Activated CD4-positive, alpha-beta memory T cell treated with anti-CD3 and anti-CD28 coated beads, Interleukin-2, amount 10 ng/mL, durations not matched to agents 7 days and 5 days (primary cell): Measurements from ENCODE around the gene PCNX1. TPM values are rescaled to one million over a fixed set of nuclear protein-coding genes. Genes with fewer than 3 reads are reported as not detected.
"Not testable (repeated sequence)": the region's sequence is repeated elsewhere in the genome, so short reads cannot be mapped to it uniquely, and the experiment has no call there.

Experiments
- CTCF ChIA-PET: fragments of 350-600 bp; sonication (Branson Sonifier 250); formaldehyde crosslinking; loops from one replicate; lab custom pipeline; 2021; ENCODE audit warnings: antibody characterized with exemption, inconsistent platforms; lab: Charles Lee
- POLR2A ChIA-PET: fragments of 350-600 bp; sonication (Branson Sonifier 250); formaldehyde crosslinking; loops from one replicate; lab custom pipeline; 2021; ENCODE audit warnings: antibody characterized with exemption; lab: Charles Lee
- DNase-seq: peaks from one replicate; pipeline ENCODE4 v3.0.0-alpha.2; 2020
- H3K27ac Mint-ChIP-seq: one replicate; pipeline ENCODE4 v1.8.0; 2021; ENCODE audit warnings: mild to moderate bottlenecking, mixed read lengths
- H3K27me3 Mint-ChIP-seq: one replicate; pipeline ENCODE4 v1.8.0; 2021; ENCODE audit warnings: mixed read lengths
- H3K36me3 Mint-ChIP-seq: one replicate; pipeline ENCODE4 v1.8.0; 2021; ENCODE audit warnings: low read depth, mixed read lengths
- H3K4me1 Mint-ChIP-seq: one replicate; pipeline ENCODE4 v1.8.0; 2021; ENCODE audit warnings: mixed read lengths
- H3K4me3 Mint-ChIP-seq: one replicate; pipeline ENCODE4 v1.8.0; 2021; ENCODE audit warnings: mild to moderate bottlenecking, mixed read lengths
- H3K9me3 Mint-ChIP-seq: one replicate; pipeline ENCODE4 v1.8.0; 2021; ENCODE audit warnings: mixed read lengths
- total RNA-seq, 2 experiments: library from RNA; stranded (reverse); gene quantifications; one replicate each; pipeline ENCODE4 v1.2.3, GENCODE V29; 2021

The PCNX1 gene
- total RNA-seq, 2 experiments from 2014 or later: 56.9 to 60.4 TPM

DNA sequence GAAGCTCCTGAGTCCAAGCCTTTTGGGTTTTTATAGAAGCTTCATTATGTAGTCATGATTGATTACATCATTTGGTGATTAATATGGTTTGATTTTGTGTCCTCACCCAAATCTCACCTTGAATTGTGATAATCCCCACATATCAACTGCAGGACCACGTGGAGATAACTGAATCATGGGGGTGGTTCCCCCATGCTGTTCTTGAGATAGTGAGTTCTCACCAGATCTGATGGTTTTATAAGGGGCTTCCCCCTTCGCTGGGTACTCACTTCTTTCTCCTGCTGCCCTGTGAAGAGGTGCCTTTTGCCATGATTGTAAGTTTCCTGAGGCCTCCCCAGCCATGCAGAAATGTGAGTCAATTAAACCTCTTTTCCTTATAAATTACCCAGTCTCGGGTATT is 35.5 kb downstream of the PCNX1 start:
- H3K27me3 Mint-ChIP-seq, DNase-seq, H3K4me3 Mint-ChIP-seq: not testable (repeated sequence)
- H3K9me3 Mint-ChIP-seq: peaks cover 49% of the 10 kb centered on the region
- H3K4me1 Mint-ChIP-seq: peaks cover 53% of the 10 kb centered on the region
- peaks cover 90% of the 10 kb centered on the region for H3K36me3 Mint-ChIP-seq
- H3K27ac Mint-ChIP-seq: peak overlapping the region; percentile 70
- ChIA-PET CTCF (interaction anchor here (1.9 to 4.2 kb wide), 4 partner anchors 11 to 124 kb away, joined by 4 to 27 read pairs (median 18); partner anchors contain the start of gene PCNX1), POLR2A (interaction anchor here (1.7 to 2.7 kb wide), 5 partner anchors 10 to 56 kb away, joined by 3 to 22 read pairs (median 10); partner anchors contain the start of gene PCNX1)

DNA sequence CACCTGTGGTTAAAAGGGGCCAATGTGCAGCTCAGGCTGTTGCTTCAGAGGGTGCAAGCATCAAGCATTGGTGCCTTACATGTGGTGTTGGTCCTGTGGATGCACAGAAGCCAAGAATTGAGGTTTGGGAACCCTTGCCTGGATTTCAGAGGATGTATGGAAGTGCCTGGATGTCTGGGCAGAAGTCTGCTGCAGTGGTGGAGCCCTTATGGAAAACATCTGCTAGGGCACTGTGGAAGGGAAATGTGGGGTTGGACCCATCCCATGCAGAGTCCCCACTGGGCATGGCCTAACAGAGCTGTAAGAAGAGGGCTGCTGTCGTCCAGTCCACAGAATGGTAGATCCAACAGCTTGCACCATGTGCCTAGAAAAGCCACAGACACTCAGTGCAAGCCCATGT is 36.6 kb downstream of the PCNX1 start:
- DNase-seq: no peak
- CTCF ChIA-PET: no interaction called here
- POLR2A ChIA-PET: interaction anchor here (0.9 kb wide), 1 partner anchor 36 kb away, joined by 3 read pairs; the partner anchor contains the start of gene PCNX1
- Mint-ChIP-seq H3K4me3 (no peak overlapping the region), H3K9me3 (peaks cover 53% of the 10 kb centered on the region), H3K27me3 (no peaks in the 10 kb centered on the region), H3K4me1 (peaks cover 45% of the 10 kb centered on the region), H3K27ac (peak overlapping the region; percentile 10), H3K36me3 (peaks cover 89% of the 10 kb centered on the region)

DNA sequence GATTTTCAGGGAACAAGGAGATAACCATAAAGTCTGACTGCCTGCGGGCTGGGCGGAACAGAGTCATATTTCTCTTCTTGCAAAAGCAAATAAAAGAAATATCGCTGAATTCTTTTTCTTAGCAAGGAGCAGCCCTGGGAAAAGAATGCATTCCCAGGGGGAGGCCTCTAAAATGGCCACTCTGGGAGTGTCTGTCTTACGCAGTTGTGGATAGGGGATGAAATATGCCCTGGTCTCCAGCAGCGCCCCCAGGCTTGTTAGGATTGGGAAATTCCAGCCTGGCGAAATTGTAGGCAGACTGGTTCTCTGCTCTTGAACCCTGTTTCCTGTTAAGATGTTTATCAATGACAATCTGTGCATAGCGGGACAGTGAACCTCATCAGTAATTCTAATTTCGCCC is 40.5 kb downstream of the PCNX1 start:
- no peak overlapping the region for H3K27ac Mint-ChIP-seq
- CTCF ChIA-PET: interaction anchor here (1.6 kb wide), 1 partner anchor 8 kb away, joined by 3 read pairs; no protein-coding TSS in a partner anchor
- H3K27me3 Mint-ChIP-seq: no peaks in the 10 kb centered on the region
- no peak for DNase-seq
- POLR2A ChIA-PET: no interaction called here
- H3K4me3 Mint-ChIP-seq: no peak overlapping the region
- peaks cover 7% of the 10 kb centered on the region for H3K4me1 Mint-ChIP-seq
- peaks cover 72% of the 10 kb centered on the region for H3K36me3 Mint-ChIP-seq
- H3K9me3 Mint-ChIP-seq: peaks cover 35% of the 10 kb centered on the region

DNA sequence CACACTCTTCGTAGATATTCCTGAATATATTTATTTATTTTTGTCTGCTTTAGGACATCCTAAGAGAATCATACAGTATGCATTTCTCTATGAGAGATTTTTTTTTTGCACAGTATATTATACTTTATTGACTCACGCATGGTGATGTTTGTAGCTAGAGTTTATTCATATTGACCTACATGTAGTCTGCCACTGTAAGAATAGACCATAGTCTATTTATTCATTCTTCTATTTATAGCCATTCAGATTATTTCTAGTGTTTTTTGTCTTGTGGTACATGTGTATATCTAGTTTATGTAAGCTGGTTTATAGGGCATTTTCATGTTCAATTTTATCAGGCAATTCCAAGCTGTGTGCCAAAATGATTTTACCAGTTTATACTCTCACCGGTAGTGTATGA is 45.2 kb downstream of the PCNX1 start:
- ChIA-PET POLR2A (interaction anchor here (2.7 to 3.1 kb wide), 3 partner anchors 11 to 67 kb away, joined by 11 to 17 read pairs (median 16); partner anchors contain the start of gene PCNX1), CTCF (interaction anchor here (0.6 to 7.4 kb wide), 8 partner anchors 12 to 134 kb away, joined by 3 to 166 read pairs (median 4); partner anchors contain the start of gene PCNX1)
- peaks cover 7% of the 10 kb centered on the region for H3K9me3 Mint-ChIP-seq
- no peaks in the 10 kb centered on the region for H3K27me3 Mint-ChIP-seq
- H3K36me3 Mint-ChIP-seq: peaks cover 40% of the 10 kb centered on the region
- no peak overlapping the region for H3K27ac Mint-ChIP-seq
- no peak for DNase-seq
- no peak overlapping the region for H3K4me3 Mint-ChIP-seq
- peaks cover 20% of the 10 kb centered on the region for H3K4me1 Mint-ChIP-seq

DNA sequence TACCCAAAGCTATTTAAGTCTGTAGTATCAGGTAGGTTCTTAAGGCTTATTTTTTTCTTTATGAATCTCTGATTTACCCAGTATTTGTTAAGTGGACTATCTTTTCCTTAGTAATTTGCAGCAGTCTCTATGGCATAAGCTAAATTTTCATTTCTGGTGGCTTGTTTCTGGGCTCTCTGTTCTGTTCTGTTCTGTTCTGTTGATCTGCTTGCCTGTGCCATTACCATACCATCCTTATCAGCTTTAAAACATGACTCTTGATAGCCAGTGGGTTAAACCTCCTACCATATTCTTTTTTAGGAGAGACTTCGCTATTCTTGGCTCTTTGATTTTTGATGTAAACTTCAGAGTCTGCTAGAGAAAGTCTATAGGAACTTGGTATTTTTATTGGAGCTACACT is 46.8 kb downstream of the PCNX1 start:
- ChIA-PET POLR2A (interaction anchor here (1.0 to 3.1 kb wide), 6 partner anchors 12 to 144 kb away, joined by 3 to 17 read pairs (median 8); partner anchors contain the start of genes MAP3K9 and PCNX1), CTCF (interaction anchor here (0.6 to 7.4 kb wide), 10 partner anchors 13 to 799 kb away, joined by 3 to 166 read pairs (median 4); partner anchors contain the start of gene PCNX1)
- H3K4me3 Mint-ChIP-seq: no peak overlapping the region
- H3K36me3 Mint-ChIP-seq: peaks cover 34% of the 10 kb centered on the region
- DNase-seq: no peak
- peaks cover 20% of the 10 kb centered on the region for H3K4me1 Mint-ChIP-seq
- H3K27me3 Mint-ChIP-seq: no peaks in the 10 kb centered on the region
- H3K9me3 Mint-ChIP-seq: no peaks in the 10 kb centered on the region
- H3K27ac Mint-ChIP-seq: no peak overlapping the region

DNA sequence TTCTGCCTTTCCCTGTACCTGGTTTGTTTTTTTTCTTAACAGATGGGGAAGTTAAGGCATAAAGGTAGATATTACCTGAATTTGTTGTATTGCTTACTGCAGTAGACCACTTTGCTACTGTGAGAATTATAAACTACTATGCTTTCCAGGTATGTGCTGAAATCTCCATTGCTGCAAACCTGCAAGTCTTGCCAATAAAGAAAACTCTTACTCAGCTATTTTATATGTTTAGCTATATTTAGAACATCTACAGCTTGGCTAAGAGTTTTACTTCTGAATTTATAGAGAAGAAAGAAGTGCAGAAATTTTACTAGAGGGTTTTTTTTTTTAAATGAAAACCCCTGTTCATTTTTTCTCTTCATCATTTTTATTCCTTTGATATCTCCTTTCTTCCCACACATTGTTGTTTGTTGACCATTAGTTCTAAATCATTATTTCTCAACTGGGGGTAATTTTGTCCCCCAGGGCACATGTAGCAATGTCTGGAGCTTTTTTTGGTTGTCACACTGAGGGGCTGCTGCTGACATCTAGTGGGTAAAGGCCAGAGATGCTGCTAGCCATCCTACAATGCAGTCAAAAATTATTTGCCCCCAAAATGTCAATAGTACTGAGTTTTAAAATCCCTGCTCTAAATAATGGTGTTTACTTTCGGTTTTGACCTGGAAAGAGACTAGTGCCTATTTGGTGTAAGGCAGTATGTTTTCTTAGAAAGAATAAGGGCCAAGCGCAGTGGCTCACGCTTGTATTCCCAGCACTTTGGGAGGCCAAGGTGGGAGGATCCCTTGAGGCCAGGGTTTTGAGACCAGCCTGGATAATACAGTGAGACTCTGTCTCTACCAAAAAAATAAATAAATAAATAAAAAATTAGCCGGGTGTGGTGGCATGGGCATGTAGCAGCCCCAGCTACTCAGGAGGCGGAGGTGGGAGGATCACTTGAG is 48.6 kb downstream of the PCNX1 start:
- ChIA-PET CTCF (interaction anchor here (0.6 to 7.4 kb wide), 19 partner anchors 9 to 501 kb away, joined by 3 to 166 read pairs (median 4); partner anchors contain the start of genes MAP3K9 and PCNX1), POLR2A (interaction anchor here (0.8 to 2.2 kb wide), 4 partner anchors 47 to 123 kb away, joined by 3 to 17 read pairs (median 4); partner anchors contain the start of gene PCNX1)
- Mint-ChIP-seq H3K36me3 (peaks cover 27% of the 10 kb centered on the region), H3K27me3 (no peaks in the 10 kb centered on the region), H3K27ac (no peak overlapping the region), H3K9me3 (no peaks in the 10 kb centered on the region), H3K4me1 (peaks cover 20% of the 10 kb centered on the region), H3K4me3 (no peak overlapping the region)
- DNase-seq: peak; percentile 53

DNA sequence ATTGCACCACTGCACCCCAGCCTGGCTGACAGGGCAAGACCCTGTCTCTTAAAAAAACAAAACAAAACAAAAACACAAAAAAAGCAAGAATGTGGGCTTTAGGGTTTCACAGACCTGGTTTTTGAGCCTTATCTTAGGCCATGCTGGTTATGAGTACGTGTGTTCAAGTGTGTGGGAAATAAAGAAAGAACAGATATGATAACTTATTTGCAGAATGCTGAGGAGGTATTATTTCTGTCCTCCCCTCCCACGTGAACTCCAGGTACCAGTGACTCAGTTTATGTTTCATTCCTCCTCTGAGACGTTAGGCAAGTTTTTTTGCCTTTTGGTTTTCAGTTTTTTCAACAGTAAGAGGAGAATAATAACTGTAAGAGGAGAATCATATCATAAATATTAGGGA is 49.3 kb downstream of the PCNX1 start:
- Mint-ChIP-seq H3K27me3 (no peaks in the 10 kb centered on the region), H3K4me1 (peaks cover 20% of the 10 kb centered on the region), H3K9me3 (no peaks in the 10 kb centered on the region), H3K36me3 (peaks cover 24% of the 10 kb centered on the region), H3K4me3 (no peak overlapping the region), H3K27ac (no peak overlapping the region)
- ChIA-PET CTCF (interaction anchor here (1.0 to 7.4 kb wide), 5 partner anchors 26 to 138 kb away, joined by 3 to 166 read pairs (median 7); partner anchors contain the start of gene PCNX1), POLR2A (interaction anchor here (1.0 to 2.2 kb wide), 2 partner anchors 50 to 71 kb away, joined by 5 to 17 read pairs; partner anchors contain the start of gene PCNX1)
- no peak for DNase-seq

DNA sequence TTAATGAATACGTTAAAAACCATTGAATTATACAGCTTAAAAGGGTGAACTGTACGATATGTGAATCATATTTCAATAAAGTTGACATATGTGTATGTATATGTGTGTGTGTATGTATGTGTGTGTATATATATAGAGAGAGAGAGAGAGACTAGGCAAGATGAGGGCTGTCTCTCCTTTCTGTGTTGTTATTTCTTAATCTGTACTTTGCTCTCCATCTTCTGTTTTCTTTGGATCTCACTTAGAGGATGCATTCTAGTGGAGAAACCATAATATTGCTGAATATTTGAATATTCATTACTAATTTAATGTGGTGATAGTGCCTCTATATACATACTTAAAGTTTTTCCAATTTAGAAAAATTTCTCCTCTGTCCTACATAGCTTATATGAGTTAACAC is 50.5 kb downstream of the PCNX1 start:
- ChIA-PET POLR2A (interaction anchor here (1.3 kb wide), 1 partner anchor 50 kb away, joined by 3 read pairs; the partner anchor contains the start of gene PCNX1), CTCF (interaction anchor here (0.6 to 7.4 kb wide), 4 partner anchors 13 to 140 kb away, joined by 3 to 166 read pairs (median 4); partner anchors contain the start of gene PCNX1)
- Mint-ChIP-seq H3K27me3 (no peaks in the 10 kb centered on the region), H3K4me1 (peaks cover 23% of the 10 kb centered on the region), H3K36me3 (peaks cover 27% of the 10 kb centered on the region), H3K9me3 (no peaks in the 10 kb centered on the region), H3K4me3 (no peak overlapping the region), H3K27ac (no peak overlapping the region)
- no peak for DNase-seq

DNA sequence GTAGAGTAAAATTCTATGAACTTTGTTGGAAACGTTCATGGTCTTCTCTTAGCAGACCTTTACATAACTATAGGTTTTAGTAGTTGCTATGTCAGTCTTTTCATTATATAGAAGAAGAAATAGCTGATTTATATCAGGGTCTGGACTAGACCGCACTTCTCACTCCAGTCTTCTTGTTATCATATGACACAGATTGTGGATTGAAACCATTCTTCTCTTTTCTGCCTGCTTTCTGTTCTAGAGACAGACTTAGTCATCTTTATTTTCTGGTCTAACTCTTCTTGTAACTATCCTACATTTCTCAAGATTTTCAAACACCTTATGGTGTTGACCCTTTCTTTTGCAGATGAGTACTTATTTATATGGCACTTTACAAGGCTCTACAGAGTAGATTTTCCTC is 55.7 kb downstream of the PCNX1 start:
- H3K27me3 Mint-ChIP-seq: no peaks in the 10 kb centered on the region
- H3K4me3 Mint-ChIP-seq: no peak overlapping the region
- peaks cover 13% of the 10 kb centered on the region for H3K4me1 Mint-ChIP-seq
- CTCF ChIA-PET: interaction anchor here (1.0 kb wide), 1 partner anchor 145 kb away, joined by 3 read pairs; no protein-coding TSS in a partner anchor
- no peaks in the 10 kb centered on the region for H3K9me3 Mint-ChIP-seq
- no peak for DNase-seq
- peaks cover 46% of the 10 kb centered on the region for H3K36me3 Mint-ChIP-seq
- no peak overlapping the region for H3K27ac Mint-ChIP-seq
- POLR2A ChIA-PET: no interaction called here

DNA sequence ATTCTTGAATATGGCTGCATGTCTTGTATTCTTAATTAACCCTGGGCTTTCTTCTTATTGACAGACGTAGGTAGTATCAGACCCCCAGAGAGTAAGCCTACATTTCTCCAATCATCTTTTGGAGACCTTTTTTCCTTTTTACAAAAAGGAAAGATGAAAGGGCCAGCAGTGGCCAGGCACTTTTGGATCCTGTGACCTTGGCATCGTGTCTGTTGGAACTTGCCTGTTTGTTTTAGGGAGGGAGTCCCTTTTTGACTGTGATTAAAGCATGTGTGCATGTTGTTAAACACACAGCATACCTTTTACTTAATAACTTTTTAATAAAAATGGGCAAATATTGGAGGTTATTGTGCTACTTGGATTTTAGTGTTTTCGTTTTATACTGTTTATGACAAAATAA is 57.2 kb downstream of the PCNX1 start:
- Mint-ChIP-seq H3K9me3 (no peaks in the 10 kb centered on the region), H3K4me1 (peaks cover 23% of the 10 kb centered on the region), H3K4me3 (no peak overlapping the region), H3K36me3 (peaks cover 56% of the 10 kb centered on the region), H3K27ac (no peak overlapping the region), H3K27me3 (no peaks in the 10 kb centered on the region)
- no peak for DNase-seq
- POLR2A ChIA-PET: no interaction called here
- CTCF ChIA-PET: interaction anchor here (1.4 to 1.6 kb wide), 2 partner anchors 57 to 146 kb away, joined by 3 to 4 read pairs; partner anchors contain the start of gene PCNX1

DNA sequence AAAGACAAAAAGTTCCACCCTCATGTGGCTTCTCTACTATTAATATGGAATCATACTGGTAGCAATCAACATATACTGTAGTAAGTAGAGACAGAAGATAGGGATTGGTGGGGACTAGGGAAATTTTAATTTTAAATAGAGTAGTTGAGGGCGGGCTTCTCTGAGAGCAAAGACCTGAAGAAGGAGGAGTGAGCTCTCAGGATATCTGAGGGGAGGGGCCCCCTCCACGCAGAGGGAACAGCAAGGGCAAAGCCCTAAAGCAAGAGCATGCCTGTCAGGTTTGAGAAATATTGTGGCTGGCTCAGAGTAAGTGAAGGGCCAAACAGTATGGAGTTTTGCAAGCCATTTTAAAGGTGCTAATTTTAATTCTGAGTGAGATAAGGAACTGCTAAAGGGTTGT is 64.3 kb downstream of the PCNX1 start:
- no peaks in the 10 kb centered on the region for H3K27me3 Mint-ChIP-seq
- H3K4me3 Mint-ChIP-seq: no peak overlapping the region
- no peak overlapping the region for H3K27ac Mint-ChIP-seq
- ChIA-PET POLR2A (interaction anchor here (1.9 kb wide), 1 partner anchor 64 kb away, joined by 11 read pairs; the partner anchor contains the start of gene PCNX1), CTCF (interaction anchor here (0.6 to 0.8 kb wide), 2 partner anchors 64 to 373 kb away, joined by 3 read pairs; partner anchors contain the start of gene PCNX1)
- no peak for DNase-seq
- H3K9me3 Mint-ChIP-seq: no peaks in the 10 kb centered on the region
- peaks cover 20% of the 10 kb centered on the region for H3K4me1 Mint-ChIP-seq
- H3K36me3 Mint-ChIP-seq: peaks cover 17% of the 10 kb centered on the region
